IgD-negative memory B cell (primary cell): ENCODE measurements around the gene DOC2A. TPM values are rescaled to one million over a fixed set of nuclear protein-coding genes. Genes with fewer than 3 reads are reported as not detected.

Source experiments
- H3K27ac Mint-ChIP-seq, 3 donors: one replicate each; pipeline ENCODE4 v1.8.0; 2020 to 2022; ENCODE audit warnings: mild to moderate bottlenecking in 3 of 3, mixed read lengths in 3 of 3, moderate library complexity in 1 of 3
- H3K27me3 Mint-ChIP-seq: one replicate; pipeline ENCODE4 v1.8.0; 2021; ENCODE audit warnings: mixed read lengths
- H3K36me3 Mint-ChIP-seq: one replicate; pipeline ENCODE4 v1.8.0; 2020; ENCODE audit warnings: mild to moderate bottlenecking, mixed read lengths
- H3K4me1 Mint-ChIP-seq, 3 donors: one replicate each; pipeline ENCODE4 v1.8.0; 2020 to 2022; ENCODE audit warnings: mixed read lengths in 3 of 3, mild to moderate bottlenecking in 1 of 3
- H3K4me3 Mint-ChIP-seq, 4 donors: one replicate each; pipeline ENCODE4 v1.8.0; 2020 to 2022; ENCODE audit warnings: mild to moderate bottlenecking in 4 of 4, mixed read lengths in 4 of 4, moderate library complexity in 3 of 4
- H3K9me3 Mint-ChIP-seq, 3 donors: one replicate each; pipeline ENCODE4 v1.8.0; 2020 to 2021; ENCODE audit warnings: mixed read lengths in 3 of 3, mild to moderate bottlenecking in 1 of 3
- polyA plus RNA-seq: library from polyadenylated mRNA; unstranded; fragments of 300-500 nt; fragmentation: Illumina TruSeq; gene quantifications from one replicate; pipeline ENCODE4 v1.2.3, GENCODE V29; 2021

The DOC2A gene
- polyA plus RNA-seq, 1 donor from 2014 or later: not detected

DNA sequence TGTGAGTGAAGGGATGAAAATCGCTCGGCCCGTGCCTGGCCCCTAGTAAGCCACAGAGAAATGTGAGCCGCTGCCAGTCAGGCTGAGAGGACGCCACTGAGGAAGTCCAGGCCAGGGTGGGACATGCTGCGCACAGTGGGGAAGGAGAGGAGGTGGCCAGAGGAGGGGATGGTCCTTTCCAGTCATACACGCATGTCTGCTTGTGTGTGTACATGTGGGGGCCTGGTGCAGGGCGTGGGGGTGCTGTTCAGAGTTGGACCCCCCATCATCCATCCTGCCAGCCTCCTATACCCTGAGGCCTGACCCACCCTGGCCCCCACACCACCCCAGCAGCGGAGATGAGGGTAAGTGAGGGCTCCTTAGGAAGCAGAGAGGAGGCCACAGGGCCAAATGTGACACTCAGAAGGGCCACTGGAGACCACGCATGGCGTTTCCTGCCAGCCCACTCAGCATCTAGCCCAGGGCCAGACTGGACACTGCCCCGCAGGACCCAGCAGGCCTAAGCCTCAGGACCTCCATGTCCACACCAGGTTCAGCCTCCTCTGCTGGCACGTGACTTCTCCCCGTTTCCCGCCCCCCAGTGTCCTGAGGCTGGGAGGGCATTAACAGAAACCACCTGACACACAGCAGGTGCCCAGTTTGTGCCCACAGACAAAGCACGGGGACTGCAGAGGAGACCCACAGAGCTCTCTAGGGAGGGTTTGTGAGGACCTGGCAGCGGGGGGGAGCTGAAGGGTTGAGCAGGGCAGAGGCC lies 7.0 kb downstream of the DOC2A start:
- peaks cover 0 to 5% (median 5%) of the 10 kb centered on the region in 3 donors for H3K4me1 Mint-ChIP-seq
- H3K27ac Mint-ChIP-seq: peak overlapping the region in 1 of 3 donors; percentile 93
- no peaks in the 10 kb centered on the region for H3K9me3 Mint-ChIP-seq
- no peak overlapping the region for H3K4me3 Mint-ChIP-seq
- peaks cover 2% of the 10 kb centered on the region for H3K36me3 Mint-ChIP-seq
- H3K27me3 Mint-ChIP-seq: no peaks in the 10 kb centered on the region

DNA sequence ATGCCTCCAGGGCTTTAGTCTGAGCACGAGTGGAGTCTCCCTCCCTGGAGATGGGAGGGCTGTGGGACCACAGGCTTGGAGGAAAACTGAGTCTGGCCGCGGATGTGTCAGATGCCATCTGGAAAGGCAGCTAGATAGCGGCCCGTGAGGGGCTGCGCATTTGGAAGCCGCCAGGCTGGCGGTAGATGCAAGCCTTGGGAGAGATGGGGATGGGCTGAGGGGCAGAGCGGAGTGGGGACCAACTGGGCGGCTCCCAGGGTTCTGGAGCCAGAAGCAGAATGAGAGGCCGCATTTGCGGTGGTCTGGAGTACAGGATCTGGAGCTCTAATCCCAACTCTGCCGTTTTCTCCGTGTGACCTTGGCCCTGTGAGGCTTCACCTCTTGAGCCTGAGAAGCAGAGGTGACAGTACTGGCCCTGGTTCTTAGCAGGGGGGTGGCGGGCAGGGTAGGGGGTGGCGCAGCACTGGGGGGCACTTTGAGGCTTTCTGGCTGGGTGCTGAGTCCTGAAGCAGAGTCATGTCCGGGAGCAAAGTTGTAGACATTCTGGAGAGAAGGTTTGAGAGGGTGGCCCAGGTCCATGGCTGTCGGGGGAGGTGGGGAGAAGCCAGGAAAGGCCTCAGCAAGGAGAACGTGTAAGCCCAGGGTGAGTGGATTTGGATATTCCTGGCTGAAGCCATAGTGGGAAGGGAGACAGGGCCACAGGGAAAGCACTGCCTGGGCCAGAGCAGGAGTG lies 8.0 kb downstream of the DOC2A start:
- H3K36me3 Mint-ChIP-seq: peaks cover 2% of the 10 kb centered on the region
- peak overlapping the region in 1 of 3 donors; percentile 93 for H3K27ac Mint-ChIP-seq
- H3K4me3 Mint-ChIP-seq: no peak overlapping the region
- no peaks in the 10 kb centered on the region for H3K27me3 Mint-ChIP-seq
- H3K9me3 Mint-ChIP-seq: no peaks in the 10 kb centered on the region
- peaks cover 0 to 10% (median 9%) of the 10 kb centered on the region in 3 donors for H3K4me1 Mint-ChIP-seq

DNA sequence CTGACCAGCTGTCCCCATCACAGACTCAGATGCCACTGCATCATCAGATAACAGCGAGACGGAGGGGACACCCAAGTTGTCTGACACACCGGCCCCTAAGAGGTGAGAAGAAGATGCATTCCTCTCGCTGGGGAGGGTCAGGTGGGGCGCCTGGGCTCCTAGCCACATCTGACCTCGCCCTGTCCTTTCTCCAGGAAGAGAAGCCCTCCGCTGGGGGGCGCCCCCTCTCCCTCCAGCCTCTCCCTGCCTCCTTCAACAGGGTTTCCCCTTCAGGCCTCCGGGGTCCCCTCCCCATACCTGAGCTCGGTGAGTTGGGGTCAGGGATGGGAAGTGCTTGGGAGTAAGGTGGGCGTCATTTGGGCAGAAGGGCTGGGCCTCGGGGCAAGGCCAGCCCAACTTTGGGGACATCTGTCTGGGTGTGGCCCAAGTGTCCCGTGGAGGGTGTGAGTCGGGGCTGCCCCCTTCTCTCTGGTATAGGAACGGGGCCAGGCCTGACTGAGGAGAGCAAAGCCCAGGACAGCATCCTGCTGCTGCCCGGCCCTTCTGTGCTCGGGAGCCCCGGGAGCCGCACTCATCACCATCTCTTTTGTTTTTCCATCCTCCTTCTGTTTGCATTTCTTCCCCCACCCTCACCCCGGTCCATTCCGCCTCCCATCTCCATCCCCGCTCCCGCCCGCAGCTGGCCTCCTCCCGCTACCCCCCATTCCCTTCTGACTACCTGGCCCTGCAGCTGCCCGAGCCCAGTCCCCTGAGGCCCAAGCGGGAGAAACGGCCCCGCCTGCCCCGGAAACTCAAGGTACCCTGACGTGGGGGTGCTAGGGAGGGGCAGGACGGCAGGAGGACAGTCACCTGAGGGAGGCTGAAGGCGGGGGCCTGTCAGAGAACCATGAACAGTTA lies 9.8 kb downstream of the DOC2A start:
- no peaks in the 10 kb centered on the region for H3K27me3 Mint-ChIP-seq
- no peak overlapping the region for H3K4me3 Mint-ChIP-seq
- no peaks in the 10 kb centered on the region for H3K9me3 Mint-ChIP-seq
- H3K4me1 Mint-ChIP-seq: peaks cover 6 to 20% (median 15%) of the 10 kb centered on the region in 3 donors
- no peaks in the 10 kb centered on the region for H3K36me3 Mint-ChIP-seq
- H3K27ac Mint-ChIP-seq: no peak overlapping the region

DNA sequence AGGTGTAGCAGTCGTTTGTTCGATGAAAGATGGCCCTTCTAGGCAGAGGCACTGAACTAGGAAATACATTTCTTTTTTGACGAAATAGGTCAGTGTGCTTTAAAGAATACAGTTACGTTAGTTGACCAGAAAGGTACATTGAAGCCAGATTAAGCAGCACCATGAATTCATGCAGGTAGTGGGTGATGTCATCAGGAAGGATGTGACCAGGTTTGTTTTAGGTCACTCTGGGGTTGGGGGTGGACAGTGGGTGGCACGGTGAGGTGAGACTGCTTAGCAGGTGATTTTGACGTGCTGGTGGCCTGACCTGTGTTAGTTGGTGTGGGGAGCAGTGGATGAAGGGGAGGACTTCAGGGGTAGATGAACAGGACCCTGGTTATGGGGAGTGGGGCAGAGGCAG lies 11.2 kb downstream of the DOC2A start:
- no peak overlapping the region for H3K27ac Mint-ChIP-seq
- H3K36me3 Mint-ChIP-seq: peaks cover 1% of the 10 kb centered on the region
- H3K9me3 Mint-ChIP-seq: no peaks in the 10 kb centered on the region
- H3K4me1 Mint-ChIP-seq: peaks cover 8 to 31% (median 17%) of the 10 kb centered on the region in 3 donors
- no peaks in the 10 kb centered on the region for H3K27me3 Mint-ChIP-seq
- H3K4me3 Mint-ChIP-seq: peak overlapping the region in 2 of 4 donors; percentile 11 to 78

DNA sequence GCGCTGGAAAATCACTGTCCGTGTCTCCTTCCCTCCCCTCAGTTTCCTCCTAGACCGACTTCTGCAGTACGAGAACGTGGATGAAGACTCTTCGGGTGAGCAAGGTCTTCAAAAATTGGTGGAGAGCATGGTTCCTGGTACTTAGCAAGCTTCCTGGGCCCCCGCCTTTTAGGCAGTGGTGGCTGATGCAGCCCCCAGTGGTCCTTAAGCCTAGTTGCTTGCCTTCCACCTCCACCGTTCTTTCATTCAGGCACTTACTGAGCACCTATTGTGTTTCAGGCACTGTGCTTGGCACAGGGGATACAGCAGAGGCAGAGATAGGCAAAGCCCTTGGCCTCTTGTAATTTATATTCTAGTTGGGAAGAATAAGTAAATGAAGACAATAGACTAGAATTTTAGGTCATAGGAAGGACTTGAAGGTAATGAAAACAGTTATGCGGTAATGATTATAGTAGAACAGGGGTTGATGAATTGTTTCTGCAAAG lies 14.0 kb downstream of the DOC2A start:
- Mint-ChIP-seq H3K27me3 (no peaks in the 10 kb centered on the region), H3K36me3 (peaks cover 1% of the 10 kb centered on the region), H3K27ac (peak overlapping the region; percentile 23 to 98 (median 97)), H3K9me3 (no peaks in the 10 kb centered on the region), H3K4me3 (peak overlapping the region; percentile 97 to 99 (median 98)), H3K4me1 (peaks cover 16 to 32% (median 17%) of the 10 kb centered on the region in 3 donors)

DNA sequence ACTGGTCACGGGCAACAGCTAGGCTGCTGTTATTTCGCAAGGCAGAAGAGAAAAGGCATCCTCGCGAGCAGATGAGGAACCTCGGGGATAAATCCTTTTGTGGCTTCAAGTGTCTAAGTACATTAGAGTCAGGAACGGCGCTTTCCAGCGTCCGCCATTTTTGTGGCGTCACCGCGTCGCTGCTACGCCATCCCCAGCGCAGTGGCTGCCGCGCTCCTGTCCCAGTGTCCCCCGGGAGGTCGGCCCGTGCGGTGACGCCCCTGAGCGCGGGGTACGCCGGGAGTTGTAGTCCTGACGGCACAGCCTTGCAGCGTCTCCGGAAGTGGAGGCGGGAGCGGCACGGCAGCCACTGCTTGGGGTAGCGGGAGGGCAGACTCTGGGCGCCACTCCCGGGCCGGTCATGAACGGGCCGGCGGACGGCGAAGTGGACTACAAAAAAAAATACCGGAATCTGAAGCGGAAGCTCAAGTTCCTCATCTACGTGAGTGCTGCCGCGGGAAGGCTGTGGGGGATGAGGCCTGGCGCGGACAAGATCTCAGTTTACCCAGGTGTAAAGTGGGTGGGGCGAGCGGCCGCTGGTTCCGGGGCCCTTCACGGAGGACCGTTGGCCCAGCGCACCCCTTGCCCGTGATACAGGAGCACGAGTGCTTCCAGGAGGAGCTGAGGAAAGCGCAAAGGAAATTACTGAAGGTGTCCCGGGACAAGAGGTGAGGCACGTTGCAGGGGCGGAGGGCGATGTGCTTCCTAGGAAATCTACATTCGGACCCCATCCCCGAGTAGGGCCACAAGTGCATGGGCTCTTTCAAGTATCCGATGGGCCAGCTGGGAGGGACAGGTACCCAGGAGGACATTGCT lies 14.7 kb downstream of the DOC2A start, which contains the start of gene INO80E:
Gene INO80E, plus strand, starts transcription at position 331 of the 855 bp plus-strand sequence. Its CDS starts 70 bp downstream, at position 401.
- Mint-ChIP-seq H3K9me3 (no peaks in the 10 kb centered on the region), H3K27me3 (no peaks in the 10 kb centered on the region), H3K4me3 (peak within 1 kb of the TSS; percentile 97 to 99 (median 98)), H3K36me3 (peaks cover 1% of the 10 kb centered on the region), H3K27ac (peak within 1 kb of the TSS; percentile 97 to 98 (median 98)), H3K4me1 (peaks cover 16 to 32% (median 17%) of the 10 kb centered on the region in 3 donors)

DNA sequence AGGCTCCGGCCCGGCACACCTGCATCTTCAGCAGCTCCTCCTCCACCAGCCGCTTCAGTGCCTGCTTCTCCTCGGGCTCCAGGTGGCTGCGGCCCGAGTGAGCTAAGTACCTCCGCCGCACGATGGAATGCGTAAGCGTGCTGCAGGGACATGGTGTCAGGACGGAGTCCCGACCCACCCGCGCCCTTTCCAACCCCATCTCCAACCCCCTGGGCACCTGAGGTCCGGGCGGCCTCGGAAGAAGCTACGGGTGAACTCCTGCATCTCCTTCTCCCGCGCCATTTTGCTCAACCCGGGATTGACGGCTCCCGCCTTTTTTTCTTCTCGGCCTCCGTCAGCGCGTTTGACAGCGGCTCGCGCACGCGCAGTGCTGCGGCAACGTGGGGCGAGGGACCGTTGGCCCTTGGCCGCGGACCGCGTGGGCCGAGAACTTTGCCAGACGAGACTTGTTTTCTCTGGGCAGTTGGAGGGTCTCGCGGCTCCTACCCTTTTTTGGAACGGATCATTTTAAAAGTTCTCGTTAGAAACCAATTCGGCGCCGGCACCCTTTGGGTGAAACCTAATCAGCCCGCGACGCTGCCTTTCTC lies 15.4 kb downstream of the DOC2A start, which contains the start of gene HIRIP3:
Gene HIRIP3, minus strand, starts transcription at position 294 of the 587 bp plus-strand sequence. Its CDS starts 12 bp downstream, at position 282.
- peaks cover 16 to 32% (median 17%) of the 10 kb centered on the region in 3 donors for H3K4me1 Mint-ChIP-seq
- H3K36me3 Mint-ChIP-seq: peaks cover 1% of the 10 kb centered on the region
- H3K9me3 Mint-ChIP-seq: no peaks in the 10 kb centered on the region
- peak within 1 kb of the TSS; percentile 97 to 99 (median 98) for H3K4me3 Mint-ChIP-seq
- no peaks in the 10 kb centered on the region for H3K27me3 Mint-ChIP-seq
- peak within 1 kb of the TSS; percentile 97 to 98 (median 98) for H3K27ac Mint-ChIP-seq

DNA sequence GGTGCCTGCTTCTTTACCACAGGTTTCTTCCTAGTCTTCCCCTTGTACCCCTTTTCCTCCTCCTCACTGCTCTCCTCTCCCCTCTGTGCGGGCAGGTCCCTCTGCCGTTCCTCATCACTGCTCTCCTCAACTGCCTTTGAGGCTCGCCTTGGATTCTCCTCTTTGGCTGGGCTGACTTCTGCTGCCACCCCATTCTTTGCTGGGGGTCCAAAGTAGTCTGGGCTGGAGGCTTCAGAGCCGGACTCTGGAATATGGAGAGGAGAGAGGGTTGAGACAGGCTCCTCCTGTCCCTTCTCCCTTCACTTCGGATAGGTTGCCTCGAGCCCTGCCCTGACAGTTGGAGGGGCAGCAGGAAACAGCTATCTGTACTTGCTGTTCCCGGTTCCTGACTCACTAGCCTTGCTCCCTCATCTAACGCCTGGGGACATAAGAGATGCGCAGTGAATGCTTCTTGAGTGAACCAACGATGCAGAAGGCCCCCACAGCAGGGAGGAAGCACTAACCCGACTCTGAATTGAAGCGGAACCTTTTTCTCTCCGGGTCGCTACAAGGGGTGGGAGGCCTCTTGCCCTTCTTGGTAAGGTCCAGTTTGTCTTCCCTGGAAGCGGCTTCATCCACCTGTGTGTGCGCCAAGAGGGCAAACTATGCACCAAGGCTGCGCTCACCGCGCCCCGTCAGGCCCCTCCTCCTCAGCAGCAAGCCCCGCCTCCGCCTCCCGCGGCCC lies 16.1 kb downstream of the DOC2A start:
- Mint-ChIP-seq H3K9me3 (no peaks in the 10 kb centered on the region), H3K4me1 (peaks cover 16 to 32% (median 17%) of the 10 kb centered on the region in 3 donors), H3K4me3 (peak overlapping the region; percentile 97 to 99 (median 98)), H3K27me3 (no peaks in the 10 kb centered on the region), H3K36me3 (peaks cover 1% of the 10 kb centered on the region), H3K27ac (peak overlapping the region; percentile 97 to 98 (median 98))

DNA sequence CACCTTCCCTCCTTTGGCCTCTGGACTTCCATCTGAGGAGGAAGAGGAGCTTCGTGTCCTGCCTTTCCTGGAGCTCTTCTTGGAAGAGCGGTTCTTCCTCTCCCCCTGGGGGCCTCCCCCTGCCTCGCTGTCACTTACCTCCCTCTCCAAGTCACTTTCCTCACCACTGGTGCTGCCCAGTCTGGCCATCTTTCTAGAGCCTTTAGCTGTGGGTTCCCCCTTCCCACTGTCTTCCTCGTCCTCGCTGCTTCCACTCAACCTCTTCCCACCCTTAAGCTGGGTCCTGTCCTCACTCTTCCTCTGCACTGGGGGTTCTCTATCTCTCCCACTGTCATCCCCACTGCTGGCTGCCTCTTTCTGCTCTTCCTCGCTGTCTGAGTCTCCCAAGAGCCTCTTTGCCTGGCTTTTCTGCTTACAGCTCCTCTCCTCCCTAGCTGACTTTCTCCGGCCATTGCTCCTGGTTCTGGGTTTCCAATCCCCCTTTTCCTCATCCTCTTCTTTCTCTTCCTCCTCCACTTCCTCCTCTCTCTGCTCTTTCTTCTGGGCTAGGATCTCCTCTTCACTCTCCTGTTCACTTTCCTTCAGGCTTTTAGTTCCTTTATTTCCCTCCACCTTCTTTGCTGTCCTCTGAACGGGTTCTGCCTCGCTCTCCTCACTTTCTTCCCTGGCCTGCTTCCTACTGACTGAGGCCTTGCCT lies 16.8 kb downstream of the DOC2A start:
- Mint-ChIP-seq H3K9me3 (no peaks in the 10 kb centered on the region), H3K4me3 (peak overlapping the region; percentile 70 to 99 (median 86)), H3K27ac (peak overlapping the region in 2 of 3 donors; percentile 97 to 98), H3K4me1 (peaks cover 13 to 28% (median 16%) of the 10 kb centered on the region in 3 donors), H3K27me3 (no peaks in the 10 kb centered on the region), H3K36me3 (peaks cover 3% of the 10 kb centered on the region)

DNA sequence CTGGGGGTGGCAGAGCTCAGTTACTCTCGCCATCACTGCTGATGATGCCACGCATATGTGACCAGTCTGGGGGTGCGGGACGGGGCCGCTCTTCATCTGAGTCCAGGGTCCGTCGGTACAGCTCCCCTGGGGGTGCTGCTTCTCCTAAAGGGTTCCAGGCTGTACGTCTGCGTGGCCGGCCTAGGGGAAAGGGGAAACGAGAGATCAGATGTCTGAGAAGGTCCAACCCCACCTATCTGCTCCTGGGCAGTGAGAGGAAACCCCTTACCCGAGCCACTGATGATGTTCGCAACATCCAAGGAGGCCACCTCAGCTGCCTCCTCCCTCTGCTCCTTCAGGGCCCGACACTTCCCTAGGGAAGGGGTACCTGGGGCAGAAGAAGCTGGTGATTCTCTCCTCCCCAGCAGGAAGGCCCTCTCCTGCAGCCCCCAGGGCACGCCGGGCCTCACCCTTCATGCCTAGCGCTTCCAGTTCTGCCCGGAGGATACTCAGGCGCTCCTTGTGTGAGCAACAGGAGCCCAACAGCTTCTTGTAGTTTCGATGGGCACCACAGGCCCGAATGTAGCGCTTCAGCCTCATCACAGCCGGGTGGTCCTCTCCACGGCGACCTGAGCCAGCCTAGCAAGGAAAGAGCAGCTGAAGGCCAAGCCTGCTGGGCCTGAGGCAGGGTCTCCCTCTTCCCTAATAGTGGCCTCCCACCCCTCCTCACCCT lies 17.5 kb downstream of the DOC2A start:
- Mint-ChIP-seq H3K36me3 (peaks cover 5% of the 10 kb centered on the region), H3K27ac (no peak overlapping the region), H3K9me3 (no peaks in the 10 kb centered on the region)

DNA sequence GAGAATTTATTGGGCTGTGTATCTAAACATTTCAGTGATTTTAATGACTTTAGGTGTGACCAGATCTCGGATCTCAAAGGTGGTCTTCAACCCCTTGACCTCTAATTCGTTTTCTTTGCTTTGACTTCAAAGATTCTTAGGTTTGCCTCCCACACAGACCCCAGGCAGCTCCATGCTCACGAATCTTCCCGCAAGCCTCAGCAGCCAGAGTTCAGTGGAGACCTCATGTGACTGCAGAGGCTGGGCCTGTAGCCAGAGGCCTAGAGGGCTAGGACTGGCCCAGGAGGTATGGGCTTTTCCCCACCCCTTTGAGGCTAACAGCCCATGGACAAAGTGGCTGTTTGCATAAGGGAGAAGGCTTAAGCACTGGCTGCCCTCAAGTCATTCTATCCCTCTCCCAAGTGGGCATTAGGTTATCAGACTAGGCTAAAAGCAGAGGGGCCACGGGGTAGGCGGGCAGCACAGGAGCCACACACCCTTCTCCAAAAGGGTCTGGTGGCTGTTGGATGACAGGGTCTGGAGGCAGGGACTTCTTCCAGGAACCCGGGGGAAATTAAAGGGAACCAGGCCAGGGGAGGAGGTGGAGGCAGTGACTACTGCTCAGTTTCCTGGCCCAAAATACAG lies 18.4 kb downstream of the DOC2A start:
- peaks cover 9 to 22% (median 16%) of the 10 kb centered on the region in 3 donors for H3K4me1 Mint-ChIP-seq
- peaks cover 7% of the 10 kb centered on the region for H3K36me3 Mint-ChIP-seq
- H3K27ac Mint-ChIP-seq: peak overlapping the region in 1 of 3 donors; percentile 40
- H3K9me3 Mint-ChIP-seq: no peaks in the 10 kb centered on the region
- peak overlapping the region in 1 of 4 donors; percentile 85 for H3K4me3 Mint-ChIP-seq
- no peaks in the 10 kb centered on the region for H3K27me3 Mint-ChIP-seq

More for the DNA sequence above, 17.5 kb downstream of the DOC2A start:
- peaks cover 11 to 26% (median 16%) of the 10 kb centered on the region in 3 donors for H3K4me1 Mint-ChIP-seq
- H3K4me3 Mint-ChIP-seq: peak overlapping the region in 1 of 4 donors; percentile 99
- H3K27me3 Mint-ChIP-seq: no peaks in the 10 kb centered on the region
